Activated CD8-positive, alpha-beta memory T cell treated with anti-CD3 and anti-CD28 coated beads, Interleukin-2, amount 50 U/mL, for 1 hour (primary cell): ENCODE data around the gene TBL1X.
"Not testable (repeated sequence)": the region's sequence is repeated elsewhere in the genome, so short reads cannot be mapped to it uniquely, and the experiment has no call there.

Source experiments
- DNase-seq: peaks from one replicate; pipeline ENCODE4 v3.0.0-alpha.2; 2020; ENCODE audit errors: extremely low read depth

TBL1X gene

DNA sequence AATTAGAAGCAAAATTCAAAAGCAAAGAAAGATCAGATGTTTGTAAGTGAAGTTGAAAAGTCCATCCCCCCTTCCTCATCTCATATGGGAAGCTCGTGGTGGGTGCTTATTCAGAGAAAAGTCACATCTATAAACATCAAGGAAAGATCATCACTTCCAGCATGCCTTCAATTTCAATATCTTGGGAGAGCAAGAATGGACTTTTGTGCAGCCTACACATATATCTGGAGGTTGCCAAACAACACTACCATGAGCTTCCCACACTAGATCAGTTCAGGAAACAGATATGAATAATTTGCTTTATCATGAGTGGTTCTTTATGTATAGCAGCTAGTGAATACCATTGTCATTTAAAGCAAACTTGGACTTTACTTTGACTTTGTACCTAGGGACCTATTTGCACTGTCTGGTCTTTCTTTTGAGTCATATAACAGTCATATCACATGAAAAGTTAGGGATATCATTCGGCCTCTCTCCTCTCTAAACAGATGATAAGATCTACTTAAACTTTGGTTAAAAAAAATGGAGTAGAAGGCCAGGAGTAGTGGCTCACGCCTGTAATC lies 5.6 kb upstream of the TBL1X start:
- no peak for DNase-seq

DNA sequence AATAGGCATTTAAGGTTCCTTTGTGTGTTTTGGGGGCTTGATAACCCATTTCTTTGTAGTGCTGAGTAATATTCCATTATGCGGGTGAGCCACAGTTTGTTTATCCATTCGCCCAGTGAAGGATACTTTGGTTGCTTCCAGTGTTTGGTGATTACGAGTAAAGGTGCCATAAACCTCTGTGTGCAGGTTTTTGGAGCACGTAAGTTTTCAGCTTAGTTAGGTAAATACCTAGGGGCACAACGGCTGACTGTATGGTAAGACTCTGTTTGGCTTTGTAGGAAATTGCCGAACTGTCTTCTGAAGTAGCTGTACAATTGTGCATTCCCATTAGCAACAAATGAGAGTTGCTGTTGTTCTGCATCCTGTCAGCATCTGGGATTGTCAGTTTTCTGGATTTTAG lies 3.8 kb upstream of the TBL1X start:
- DNase-seq: no peak

DNA sequence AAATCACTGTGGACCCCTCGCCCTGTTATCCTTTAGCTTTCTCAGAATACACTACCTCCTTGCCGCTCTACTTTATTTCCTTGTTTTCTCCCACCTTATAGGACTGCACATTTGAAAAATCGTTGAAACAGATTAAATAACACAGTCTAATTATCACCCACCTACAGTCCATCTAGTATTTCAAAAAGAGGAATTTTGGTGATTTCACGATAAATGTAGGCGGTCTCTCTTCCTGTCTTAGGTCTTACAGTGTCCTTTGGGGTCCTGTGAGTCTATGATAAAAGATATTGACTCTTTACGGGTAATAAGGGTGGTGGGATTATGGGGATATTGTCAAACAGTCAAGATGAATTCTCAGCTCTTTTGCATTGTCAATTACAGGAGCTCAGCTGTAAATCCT lies 2.4 kb upstream of the TBL1X start:
- DNase-seq: no peak

DNA sequence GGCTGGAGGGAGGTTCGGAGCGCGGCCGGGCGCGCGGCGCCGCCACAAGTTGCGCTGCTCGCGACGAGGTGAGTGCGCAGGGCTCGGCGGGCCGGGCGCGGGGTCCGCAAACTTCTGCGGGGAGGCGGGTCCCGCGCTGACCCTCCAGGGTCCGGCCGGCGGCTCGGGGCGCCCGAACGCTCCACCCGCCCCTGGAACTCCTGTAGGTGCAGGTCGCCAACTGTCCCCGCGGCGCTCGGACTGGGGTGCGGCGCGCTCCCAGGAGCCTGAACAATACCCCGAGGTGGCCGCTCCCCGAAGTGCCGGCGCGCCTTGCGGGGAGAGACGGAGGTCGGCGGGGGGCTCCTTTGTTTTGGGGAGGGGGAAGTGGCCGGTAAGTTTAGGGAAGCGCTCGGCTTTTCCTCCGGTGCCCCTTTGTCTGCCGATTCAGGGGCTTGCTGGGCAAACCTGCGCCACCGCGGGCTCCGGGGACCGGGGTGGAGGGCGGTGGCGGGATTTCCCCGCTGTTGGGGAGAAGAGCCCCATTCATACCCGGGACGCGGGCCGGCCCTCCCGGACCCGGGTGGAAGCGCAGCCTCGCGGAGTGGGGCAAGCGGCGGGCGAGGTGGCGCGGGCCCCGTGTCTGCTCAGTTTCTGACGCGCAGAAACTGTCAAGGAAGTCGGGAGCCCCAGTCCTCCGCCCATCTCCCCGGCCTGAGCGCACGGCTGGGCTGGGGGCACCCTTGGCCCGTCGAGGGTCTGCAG lies 694 bp downstream of the TBL1X start:
- no peak for DNase-seq

DNA sequence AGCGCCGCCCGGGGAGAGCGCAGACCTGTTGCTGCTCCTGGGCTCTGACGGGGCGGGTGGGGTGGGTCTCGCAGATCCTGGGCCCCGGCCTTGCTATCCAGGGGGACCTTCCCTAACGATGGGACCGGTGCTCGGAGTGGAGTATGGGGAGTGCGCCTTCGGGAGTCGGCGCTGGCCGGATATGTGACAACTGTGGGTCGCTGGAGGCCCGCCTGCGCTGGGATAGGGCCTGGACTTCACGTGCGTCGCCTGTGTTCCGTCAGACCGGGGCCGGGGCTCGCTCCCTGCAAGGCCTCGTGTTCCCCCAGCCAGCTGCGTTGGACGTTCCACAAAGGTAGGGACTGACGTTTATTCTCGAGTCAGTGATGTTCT lies 1.3 kb downstream of the TBL1X start:
- no peak for DNase-seq

DNA sequence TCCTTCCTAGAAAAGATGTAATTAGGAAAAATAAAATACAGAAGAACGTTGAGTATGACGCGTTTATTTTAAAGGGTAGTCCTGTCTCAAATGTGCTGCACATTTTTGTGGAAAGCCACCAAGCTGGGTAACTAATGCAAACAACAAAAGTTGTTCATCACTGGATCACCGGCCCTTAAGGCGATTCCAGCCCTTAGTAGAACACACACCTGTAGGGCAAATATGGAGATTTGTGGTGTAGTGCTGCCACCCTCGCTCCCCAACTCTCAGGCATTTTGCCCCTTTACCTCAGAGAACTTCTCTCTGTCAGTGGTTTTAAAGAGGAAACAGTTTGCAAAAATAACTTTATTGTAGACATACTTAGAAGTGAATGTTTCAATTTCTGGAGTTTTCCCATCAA lies 1.9 kb downstream of the TBL1X start:
- no peak for DNase-seq

DNA sequence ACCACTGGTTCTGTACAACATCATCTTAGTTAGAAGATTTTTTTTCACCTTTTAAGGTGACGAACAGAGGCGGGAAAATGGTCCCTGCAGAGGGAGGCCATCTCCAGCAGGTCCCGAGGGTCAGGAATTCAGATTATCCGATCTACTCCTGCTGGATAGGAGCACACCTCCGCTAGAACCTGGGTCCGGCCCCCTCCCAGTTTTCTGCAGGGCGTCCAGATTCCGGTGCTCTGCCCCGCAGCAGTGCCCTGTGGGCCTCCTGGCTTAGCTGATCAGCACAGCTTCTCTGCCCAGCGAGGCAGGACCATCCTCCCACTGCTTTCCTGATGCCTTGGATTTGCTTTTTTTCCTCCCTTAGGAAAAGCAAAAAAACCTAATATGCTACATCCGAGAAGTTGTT lies 2.3 kb downstream of the TBL1X start:
- no peak for DNase-seq

DNA sequence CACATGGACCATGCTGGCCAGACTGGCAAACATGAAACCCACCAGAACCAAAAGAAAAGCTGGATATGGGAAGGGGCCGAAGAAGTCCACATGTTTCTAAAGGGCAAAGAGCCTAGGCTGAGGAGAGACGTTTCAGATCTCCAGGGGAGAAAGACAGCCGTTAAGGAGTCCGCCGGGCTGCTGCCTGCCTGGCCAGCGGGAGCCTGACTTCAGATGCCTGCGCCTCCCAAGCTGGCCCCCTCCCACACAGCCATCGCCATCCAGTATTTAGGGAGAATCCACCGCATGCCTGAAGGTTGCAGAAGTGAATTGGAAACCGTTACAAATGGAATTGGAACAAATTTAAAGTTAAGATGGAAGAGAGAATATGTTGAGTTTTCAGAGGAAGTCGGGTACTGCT lies 2.9 kb downstream of the TBL1X start:
- no peak for DNase-seq

DNA sequence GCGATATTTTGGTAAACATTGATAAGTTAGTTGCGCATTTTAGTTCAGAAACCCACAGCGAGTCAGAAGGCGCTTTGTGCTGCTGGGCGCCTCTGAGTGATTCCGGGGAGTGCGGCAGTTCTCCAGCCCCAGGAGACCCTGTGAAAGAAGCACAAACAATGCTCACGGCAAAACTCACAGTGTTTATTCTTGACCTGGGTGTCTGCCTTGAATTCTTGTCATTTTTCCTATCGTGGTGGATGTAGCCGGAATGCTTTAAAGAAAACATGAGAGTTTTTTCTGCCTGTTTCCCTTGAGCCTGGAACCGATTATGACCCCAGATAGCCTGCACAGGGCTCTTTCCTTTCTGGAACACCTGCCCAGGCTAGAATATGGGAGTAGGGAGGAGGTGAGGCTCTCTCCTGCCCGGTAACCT lies 6.7 kb downstream of the TBL1X start:
- DNase-seq: no peak

DNA sequence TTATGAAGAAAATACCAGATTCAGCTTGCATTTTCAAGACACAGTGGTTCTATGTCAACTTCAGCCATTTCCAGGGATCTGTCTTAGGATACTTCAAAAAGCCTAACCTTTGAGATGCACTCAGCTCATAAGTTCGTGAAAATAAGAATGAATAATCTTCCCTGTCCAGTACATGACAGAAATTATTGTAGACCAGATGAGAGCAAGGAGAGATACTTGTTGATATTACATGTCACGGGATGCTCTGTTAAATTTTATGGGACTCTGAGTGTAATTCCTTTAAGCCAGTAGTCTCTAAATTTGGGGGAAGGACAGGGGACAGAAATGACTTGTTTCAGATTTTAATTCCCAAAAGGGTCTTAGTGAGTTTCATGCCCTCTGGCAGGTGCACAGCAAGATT lies 8.8 kb downstream of the TBL1X start:
- no peak for DNase-seq

DNA sequence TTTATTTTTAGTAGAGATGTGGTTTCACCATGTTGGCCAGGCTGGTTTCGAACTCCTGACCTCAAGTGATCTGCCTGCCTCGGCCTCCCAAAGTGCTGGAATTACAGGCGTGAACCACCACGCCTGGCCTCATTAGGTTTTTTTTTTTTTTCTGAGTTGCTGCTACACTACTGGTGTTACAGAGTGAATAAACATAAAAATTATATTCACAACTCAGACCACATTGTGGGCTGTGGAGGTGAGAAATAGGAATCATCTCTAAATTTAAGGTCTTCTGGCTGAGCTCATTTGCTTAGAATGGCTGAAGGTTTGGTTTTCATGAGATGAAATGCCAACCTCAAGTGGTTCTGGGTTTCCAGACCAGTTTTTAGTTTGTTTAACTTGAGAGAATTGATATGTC lies 10.6 kb downstream of the TBL1X start:
- DNase-seq: not testable (repeated sequence)

DNA sequence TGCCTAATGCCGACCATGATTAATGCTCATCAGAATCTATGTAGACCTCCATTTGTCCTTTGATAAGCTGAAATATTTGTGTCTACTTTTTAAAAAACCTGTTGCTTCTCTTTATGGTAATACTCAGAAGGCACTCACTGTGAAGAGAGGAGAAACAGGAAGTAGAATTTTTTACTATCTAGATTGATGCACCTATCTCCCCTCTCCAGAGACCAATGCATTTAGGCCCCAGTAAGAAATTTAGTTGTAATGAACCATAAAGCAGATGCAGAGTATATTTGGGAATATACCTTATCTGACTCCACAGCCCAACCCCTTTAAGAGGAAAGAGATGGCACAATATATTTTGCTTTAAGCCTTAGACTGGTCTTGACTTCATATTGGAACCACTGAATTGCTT lies 11.1 kb downstream of the TBL1X start:
- no peak for DNase-seq

DNA sequence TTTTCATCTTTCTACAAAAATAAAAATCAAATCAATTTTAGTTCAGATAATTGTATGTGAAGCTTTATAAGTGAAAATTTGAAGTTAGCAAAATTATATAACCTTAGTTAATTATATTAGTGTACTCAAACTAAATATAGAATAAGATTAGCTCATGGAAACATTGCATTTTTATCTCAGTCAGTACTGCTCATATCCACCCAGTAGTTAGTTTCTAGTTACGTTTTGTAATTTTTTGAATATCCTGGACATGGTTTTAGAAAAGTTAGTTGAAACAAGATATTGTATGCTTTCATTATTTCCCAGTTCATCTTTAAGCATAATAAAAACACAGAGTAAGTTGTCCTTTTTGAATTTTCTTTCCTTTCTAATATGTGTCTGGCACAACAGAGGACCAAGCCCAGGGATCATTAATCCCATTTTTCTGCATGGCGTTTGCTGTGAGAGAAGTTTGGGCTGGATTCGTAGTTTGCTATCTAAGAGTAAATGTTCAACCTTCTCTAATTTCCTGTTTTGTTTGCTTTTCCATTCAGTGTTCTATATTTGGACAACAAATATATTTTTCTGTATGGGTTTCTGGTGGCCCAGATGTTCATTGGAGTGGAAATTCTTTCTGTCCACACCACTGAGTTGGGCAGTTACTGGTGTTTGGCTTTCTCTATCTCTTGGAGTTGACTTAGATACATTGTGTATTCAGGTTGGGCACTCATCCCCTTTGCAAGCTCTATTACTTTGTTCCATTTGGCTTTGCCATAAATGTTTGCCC lies 12.1 kb downstream of the TBL1X start:
- DNase-seq: no peak

DNA sequence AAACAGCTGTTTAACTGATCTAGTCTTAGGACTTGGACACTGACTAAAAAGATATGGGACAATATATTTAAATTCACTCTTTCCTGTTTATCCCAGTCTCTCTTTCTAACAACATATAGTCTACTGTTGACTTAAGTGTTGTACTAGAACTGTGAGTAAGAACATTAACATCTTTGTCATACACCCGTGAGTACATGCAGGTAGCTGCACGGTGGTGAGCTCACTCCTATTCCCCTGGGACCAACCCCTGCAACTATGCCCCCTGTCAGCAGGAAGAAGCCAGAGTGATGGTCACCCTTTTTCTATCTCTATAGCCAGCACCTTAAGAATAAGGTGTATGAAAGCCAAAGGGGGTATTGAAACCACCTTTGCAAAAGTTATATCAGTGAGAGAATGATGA lies 17.6 kb downstream of the TBL1X start:
- DNase-seq: no peak

DNA sequence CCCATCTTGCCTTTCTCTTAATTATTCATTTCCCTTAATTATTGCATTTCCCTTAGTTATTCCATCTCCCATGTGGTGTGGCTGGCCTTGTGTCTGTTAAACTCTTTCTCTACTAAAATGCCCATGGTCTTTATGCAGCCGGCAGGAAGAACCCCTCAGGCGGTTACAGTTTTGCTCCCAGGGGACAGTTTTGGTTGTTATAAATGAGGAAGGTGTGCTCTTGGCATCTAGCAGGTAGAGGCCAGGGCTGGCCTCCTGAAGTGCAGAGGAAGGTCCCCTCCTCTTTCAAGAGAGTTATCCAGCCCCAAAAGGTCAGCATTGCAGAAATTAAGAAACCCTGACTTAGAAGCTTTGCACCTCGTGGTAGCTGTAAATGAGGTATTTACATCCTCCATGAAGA lies 18.0 kb downstream of the TBL1X start:
- no peak for DNase-seq

DNA sequence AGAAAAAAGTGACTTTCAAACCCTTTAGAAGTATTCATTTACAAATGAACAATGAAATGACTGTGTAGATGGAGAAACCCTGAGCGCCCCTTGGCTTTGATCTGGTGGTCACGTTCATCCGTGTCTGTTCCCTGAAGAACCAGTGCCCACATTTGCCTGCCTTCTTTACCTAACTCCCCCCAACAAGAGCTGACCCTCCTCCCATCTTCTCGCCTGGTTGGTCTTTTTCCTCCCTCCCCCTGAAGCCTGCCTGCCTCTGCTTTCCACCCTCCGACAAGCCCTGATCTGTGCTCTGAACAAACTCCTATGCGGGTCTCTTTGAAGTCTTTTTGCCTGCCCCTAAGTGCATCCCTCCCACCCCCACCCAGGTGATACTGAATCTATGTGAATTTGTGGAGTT lies 18.5 kb downstream of the TBL1X start:
- no peak for DNase-seq

DNA sequence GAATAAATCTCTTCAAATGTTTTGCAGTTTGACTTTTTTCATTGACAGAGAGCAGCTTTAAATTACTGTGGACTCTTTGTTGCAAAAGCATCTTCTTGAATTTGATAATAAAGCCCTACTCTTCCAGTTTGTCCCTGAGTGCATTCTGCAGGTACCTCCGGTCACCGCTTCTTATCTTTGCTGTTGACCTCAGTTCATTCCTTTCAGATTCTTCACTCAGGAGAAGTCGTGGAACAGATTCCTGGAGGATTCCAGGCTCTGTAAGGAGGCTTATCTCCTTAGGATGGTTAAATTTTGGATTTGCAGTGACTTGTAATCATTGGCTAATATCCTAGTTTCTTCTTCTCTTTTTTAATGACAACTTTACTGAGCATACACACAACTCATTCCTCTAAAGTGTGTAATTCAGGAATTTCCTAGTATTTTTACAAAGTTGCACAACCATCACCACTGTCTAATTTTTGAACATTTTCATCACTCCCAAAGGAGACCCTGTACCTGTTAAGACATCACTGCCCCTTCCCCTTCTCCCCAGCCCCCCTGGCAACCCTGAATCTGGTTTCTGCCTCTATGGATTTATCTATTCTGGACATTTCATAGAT lies 22.0 kb downstream of the TBL1X start:
- no peak for DNase-seq

DNA sequence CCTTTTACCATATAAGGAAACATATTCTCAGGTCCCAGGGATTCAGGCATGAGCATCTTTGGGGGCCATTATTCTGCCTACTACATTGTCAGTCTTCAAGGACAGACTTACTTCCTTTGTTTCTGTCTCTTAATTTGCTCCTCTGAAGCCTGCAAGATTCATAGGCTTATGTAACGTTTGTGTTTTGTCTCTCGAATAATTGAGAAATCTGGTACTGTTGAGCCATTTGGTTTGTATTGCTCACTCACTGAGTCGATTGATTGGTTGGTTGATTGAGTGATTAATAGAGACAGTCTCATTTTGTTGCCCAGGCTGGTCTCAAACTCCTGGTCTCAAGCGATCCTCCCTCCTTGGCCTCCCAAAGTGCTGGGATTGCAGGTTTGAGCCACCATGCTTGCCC lies 23.7 kb downstream of the TBL1X start:
- DNase-seq: no peak

DNA sequence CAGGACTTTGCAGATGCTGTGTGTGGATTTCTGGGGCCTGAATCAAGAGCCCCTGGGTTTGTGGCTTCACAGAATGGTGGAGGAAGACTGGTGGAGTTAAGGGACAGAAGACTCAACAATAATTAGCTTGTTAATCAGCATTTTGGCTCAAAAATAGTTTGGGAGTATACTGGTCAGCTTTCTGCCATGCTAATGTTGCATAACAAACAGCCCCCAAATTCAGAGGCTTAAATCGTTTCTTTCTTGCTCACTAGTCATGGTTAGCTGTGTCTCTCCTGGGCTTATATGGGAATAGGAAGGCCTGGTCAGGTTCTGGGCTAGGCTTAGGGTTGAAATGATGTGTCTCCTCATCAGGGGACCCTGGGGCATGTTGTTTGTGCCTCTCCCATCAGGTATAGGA lies 24.4 kb downstream of the TBL1X start:
- no peak for DNase-seq

DNA sequence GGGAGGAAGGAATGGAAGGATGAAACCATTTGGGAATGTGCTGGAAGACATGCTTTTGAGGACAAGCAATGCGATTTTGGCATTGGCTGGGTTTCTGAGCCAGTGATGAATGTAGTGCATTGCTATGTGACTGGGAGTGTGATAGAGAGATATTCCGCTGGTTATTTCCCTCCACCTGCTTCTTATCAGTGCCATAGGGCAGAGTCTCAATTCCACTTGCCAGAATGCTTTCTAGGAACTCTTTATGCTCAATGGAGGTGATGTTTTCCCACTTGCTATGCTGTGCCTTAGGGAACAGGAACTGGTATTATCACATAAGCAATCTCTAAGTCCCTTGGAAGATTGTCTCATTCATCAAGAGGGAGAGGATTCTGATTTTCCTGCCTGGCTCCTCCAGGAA lies 28.0 kb downstream of the TBL1X start:
- no peak for DNase-seq

DNA sequence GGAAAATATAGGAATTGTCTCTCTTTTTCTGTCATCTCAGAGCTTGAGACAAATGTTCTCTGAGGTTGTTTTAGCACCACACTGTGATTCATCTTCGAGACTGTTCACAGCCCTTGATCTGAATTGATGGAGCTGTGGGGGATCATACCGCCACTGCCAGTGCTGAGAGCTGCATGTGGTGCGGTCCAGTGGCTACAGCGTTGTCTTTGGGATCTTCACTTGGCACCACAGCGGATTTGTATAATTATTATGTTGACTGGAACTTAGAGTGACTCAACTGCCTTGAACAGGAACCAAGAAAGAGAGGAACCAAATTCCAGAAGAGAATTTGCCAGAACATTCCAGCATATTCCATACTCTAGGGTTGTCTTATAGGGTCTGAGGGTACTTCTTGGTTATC lies 29.1 kb downstream of the TBL1X start:
- no peak for DNase-seq

DNA sequence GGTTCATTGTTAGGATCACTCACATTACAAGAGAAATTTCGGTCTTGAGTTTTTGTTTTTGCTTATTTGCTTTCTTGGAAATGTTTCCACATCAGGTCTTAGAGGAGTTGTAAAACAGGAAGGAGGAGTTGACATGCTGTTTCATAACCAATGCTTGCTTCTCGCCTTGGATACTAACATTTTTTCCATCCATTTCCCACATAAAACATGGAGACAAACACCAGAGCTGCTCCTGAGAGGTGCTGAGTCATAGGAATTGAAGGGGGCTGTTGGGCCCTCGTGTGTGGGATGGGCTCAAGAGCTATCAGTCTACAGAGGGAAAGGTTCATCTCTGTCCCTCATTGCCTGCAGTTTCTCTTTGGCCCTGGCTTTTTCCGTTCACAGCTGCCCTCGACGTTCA lies 29.9 kb downstream of the TBL1X start:
- no peak for DNase-seq

DNA sequence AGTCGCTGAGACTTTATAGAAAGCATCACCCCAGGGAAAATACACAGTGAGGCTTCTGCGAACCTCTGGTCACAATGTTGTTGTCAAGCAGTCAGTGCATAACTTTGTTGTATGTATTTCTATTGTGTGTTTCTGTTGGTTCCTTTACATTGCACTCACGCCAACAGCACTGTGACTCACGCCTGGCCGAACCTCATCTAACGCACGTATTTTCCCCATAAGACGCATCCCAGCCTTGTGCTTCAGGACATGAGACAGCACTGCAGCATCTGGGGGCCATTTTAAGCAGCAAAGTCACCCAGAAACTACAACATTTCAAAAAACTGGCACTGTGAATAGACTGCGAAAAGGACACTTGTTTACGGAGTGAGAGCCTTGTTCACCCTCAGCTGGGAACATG lies 30.6 kb downstream of the TBL1X start:
- DNase-seq: no peak
